ENCODE measurements around the gene GAGE13. TPM values are rescaled to one million over a fixed set of nuclear protein-coding genes. Genes with fewer than 3 reads are reported as not detected.
"Not testable (repeated sequence)": the region's sequence is repeated elsewhere in the genome, so short reads cannot be mapped to it uniquely, and the experiment has no call there.

GAGE13 gene
- total and polyA plus RNA-seq, 2 experiments from 2014 or later = 0.38 TPM; not detected in 1

GRCh38 chrX:49308604-49309269, 22.6 kb upstream of the GAGE13 start:
- Histone ChIP-seq H3K4me1 (ENCODE audit: low read depth) (no peaks in the 10 kb centered on the region), H3K9me3 (ENCODE audit: low read depth) (no peaks in the 10 kb centered on the region), H3K27ac (no peak overlapping the region), H3K27me3 (no peaks in the 10 kb centered on the region), H3K36me3 (no peaks in the 10 kb centered on the region), H3K4me3 (no peak overlapping the region)
- TF ChIP-seq CTCF (IDR thresholded peaks at IDR 0.05; ENCODE audit: low read depth, low read length) = no peak
- DNase-seq (ENCODE audit: low read depth in 1 of 2, low spot score in 1 of 2) = peak in 1 of 2 donors; percentile 55

GRCh38 chrX:49309401-49309981, 21.9 kb upstream of the GAGE13 start:
- no peak for TF ChIP-seq CTCF (IDR thresholded peaks at IDR 0.05; ENCODE audit: low read depth, low read length)
- Histone ChIP-seq H3K4me3 (no peak overlapping the region), H3K4me1 (ENCODE audit: low read depth) (no peaks in the 10 kb centered on the region), H3K9me3 (ENCODE audit: low read depth) (no peaks in the 10 kb centered on the region), H3K36me3 (no peaks in the 10 kb centered on the region), H3K27ac (no peak overlapping the region), H3K27me3 (no peaks in the 10 kb centered on the region)
- DNase-seq (ENCODE audit: low read depth in 1 of 2, low spot score in 1 of 2) = peak in 1 of 2 donors; percentile 44

GRCh38 chrX:49310371-49310770, 21.0 kb upstream of the GAGE13 start:
- Histone ChIP-seq H3K4me1 (ENCODE audit: low read depth) (no peaks in the 10 kb centered on the region), H3K9me3 (ENCODE audit: low read depth) (no peaks in the 10 kb centered on the region), H3K36me3 (no peaks in the 10 kb centered on the region), H3K27me3 (no peaks in the 10 kb centered on the region), H3K27ac (no peak overlapping the region), H3K4me3 (no peak overlapping the region)
- DNase-seq (ENCODE audit: low read depth in 1 of 2, low spot score in 1 of 2) = no peak
- TF ChIP-seq CTCF (IDR thresholded peaks at IDR 0.05; ENCODE audit: low read depth, low read length) = no peak

GRCh38 chrX:49312176-49312575, 19.2 kb upstream of the GAGE13 start:
- H3K27ac ChIP-seq = no peak overlapping the region
- no peak for DNase-seq (ENCODE audit: low read depth in 1 of 2, low spot score in 1 of 2)
- H3K27me3 ChIP-seq = no peaks in the 10 kb centered on the region
- no peaks in the 10 kb centered on the region for H3K4me1 ChIP-seq (ENCODE audit: low read depth)
- H3K4me3 ChIP-seq = no peak overlapping the region
- no peak for TF ChIP-seq CTCF (IDR thresholded peaks at IDR 0.05; ENCODE audit: low read depth, low read length)
- no peaks in the 10 kb centered on the region for H3K9me3 ChIP-seq (ENCODE audit: low read depth)
- H3K36me3 ChIP-seq = no peaks in the 10 kb centered on the region

- Histone ChIP-seq H3K4me3 (no peak overlapping the region), H3K36me3 (no peaks in the 10 kb centered on the region), H3K4me1 (ENCODE audit: low read depth) (no peaks in the 10 kb centered on the region), H3K27ac (no peak overlapping the region), H3K27me3 (no peaks in the 10 kb centered on the region), H3K9me3 (ENCODE audit: low read depth) (no peaks in the 10 kb centered on the region)
- no peak for DNase-seq (ENCODE audit: low read depth in 1 of 2, low spot score in 1 of 2)
- TF ChIP-seq CTCF (IDR thresholded peaks at IDR 0.05; ENCODE audit: low read depth, low read length) = no peak
These were observed 15.3 kb upstream of the GAGE13 start for GRCh38 chrX:49316085-49316484.

- H3K27me3 ChIP-seq; H3K4me3 ChIP-seq; H3K36me3 ChIP-seq; H3K4me1 ChIP-seq (ENCODE audit: low read depth); H3K9me3 ChIP-seq (ENCODE audit: low read depth); H3K27ac ChIP-seq; DNase-seq (ENCODE audit: low read depth in 1 of 2, low spot score in 1 of 2): not testable (repeated sequence)
These were observed 9.6 kb upstream of the GAGE13 start, which contains the start of gene GAGE12J for GRCh38 chrX:49321737-49322136. Gene GAGE12J, plus strand, starts transcription at chrX:49322037. Its CDS starts 1,157 bp downstream, at chrX:49323194.

- H3K36me3 ChIP-seq; H3K27me3 ChIP-seq; H3K9me3 ChIP-seq (ENCODE audit: low read depth); H3K4me3 ChIP-seq; H3K4me1 ChIP-seq (ENCODE audit: low read depth); H3K27ac ChIP-seq; DNase-seq (ENCODE audit: low read depth in 1 of 2, low spot score in 1 of 2): not testable (repeated sequence)
These were observed 9.1 kb upstream of the GAGE13 start for GRCh38 chrX:49322266-49322665.

GRCh38 chrX:49323735-49324134, 7.6 kb upstream of the GAGE13 start:
- H3K36me3 ChIP-seq; H3K27me3 ChIP-seq; H3K4me3 ChIP-seq; H3K27ac ChIP-seq; H3K4me1 ChIP-seq (ENCODE audit: low read depth); DNase-seq (ENCODE audit: low read depth in 1 of 2, low spot score in 1 of 2); H3K9me3 ChIP-seq (ENCODE audit: low read depth): not testable (repeated sequence)

- not testable (repeated sequence) for H3K27ac ChIP-seq; H3K4me3 ChIP-seq; H3K4me1 ChIP-seq (ENCODE audit: low read depth); H3K36me3 ChIP-seq; DNase-seq (ENCODE audit: low read depth in 1 of 2, low spot score in 1 of 2); H3K9me3 ChIP-seq (ENCODE audit: low read depth); H3K27me3 ChIP-seq
These were observed 961 bp upstream of the GAGE13 start for GRCh38 chrX:49330421-49330820.
